Measurements from ENCODE around the gene TRAF6.

DNA sequence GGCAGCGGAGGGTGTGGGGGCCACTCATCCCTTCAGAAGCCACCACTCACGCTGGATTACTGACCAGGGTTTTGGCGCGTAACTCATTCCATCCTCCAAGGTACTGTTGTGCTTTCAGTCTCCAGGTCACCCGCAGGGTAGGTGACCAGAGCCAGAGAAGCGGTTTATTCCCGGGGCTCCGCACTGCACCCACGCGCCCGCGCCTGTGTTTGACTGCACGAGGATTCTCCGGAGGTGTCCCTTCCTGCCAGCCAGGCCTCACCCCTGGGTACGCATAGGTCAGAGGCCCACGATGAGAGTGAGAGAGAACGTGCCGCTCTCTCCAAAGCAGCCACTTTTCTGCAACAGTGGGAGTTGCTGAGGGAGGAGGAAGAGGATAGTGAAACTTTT lies 55.5 kb downstream of the TRAF6 start:
- TF ChIP-seq, protein P1, sequence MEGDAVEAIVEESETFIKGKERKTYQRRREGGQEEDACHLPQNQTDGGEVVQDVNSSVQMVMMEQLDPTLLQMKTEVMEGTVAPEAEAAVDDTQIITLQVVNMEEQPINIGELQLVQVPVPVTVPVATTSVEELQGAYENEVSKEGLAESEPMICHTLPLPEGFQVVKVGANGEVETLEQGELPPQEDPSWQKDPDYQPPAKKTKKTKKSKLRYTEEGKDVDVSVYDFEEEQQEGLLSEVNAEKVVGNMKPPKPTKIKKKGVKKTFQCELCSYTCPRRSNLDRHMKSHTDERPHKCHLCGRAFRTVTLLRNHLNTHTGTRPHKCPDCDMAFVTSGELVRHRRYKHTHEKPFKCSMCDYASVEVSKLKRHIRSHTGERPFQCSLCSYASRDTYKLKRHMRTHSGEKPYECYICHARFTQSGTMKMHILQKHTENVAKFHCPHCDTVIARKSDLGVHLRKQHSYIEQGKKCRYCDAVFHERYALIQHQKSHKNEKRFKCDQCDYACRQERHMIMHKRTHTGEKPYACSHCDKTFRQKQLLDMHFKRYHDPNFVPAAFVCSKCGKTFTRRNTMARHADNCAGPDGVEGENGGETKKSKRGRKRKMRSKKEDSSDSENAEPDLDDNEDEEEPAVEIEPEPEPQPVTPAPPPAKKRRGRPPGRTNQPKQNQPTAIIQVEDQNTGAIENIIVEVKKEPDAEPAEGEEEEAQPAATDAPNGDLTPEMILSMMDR (IDR thresholded peaks at IDR 0.05): no peak
- no peak for TF ChIP-seq POLR2A (IDR thresholded peaks at IDR 0.05)

Data from heart left ventricle (tissue), 13 donors.